Measurements from ENCODE around the gene PHLDB3.
A peak's percentile ranks its signal among the peaks of the same experiment; 100 is the strongest.

PHLDB3 gene

GRCh38 chr19:43471091-43471490 lies 33.5 kb downstream of the PHLDB3 start:
- H3K4me3 ChIP-seq (ENCODE audit: low read depth, low read length) = no peak overlapping the region

DNA sequence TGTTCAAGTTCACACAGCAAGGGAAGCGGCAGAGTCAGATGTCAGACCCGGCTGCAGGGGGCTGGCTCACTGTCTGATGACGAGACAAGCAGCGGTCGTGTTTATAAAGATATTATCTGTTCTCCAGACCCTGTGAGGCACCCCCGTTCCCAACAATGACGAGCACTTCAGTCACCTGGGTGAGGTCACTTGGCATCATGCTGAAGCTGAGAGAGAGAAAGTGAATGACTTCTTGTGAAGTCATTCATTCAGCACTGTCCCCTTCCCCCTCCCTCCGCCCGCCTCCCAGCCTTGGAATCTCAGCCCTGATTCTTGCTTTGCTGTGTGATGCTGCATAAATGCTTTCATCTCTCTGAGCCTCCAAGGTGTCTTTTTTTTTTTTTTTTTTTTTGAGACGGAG lies 34.3 kb downstream of the PHLDB3 start:
- no peak overlapping the region for H3K4me3 ChIP-seq (ENCODE audit: low read depth, low read length)

GRCh38 chr19:43469160-43469480 lies 35.4 kb downstream of the PHLDB3 start:
- no peak overlapping the region for H3K4me3 ChIP-seq (ENCODE audit: low read depth, low read length)

DNA sequence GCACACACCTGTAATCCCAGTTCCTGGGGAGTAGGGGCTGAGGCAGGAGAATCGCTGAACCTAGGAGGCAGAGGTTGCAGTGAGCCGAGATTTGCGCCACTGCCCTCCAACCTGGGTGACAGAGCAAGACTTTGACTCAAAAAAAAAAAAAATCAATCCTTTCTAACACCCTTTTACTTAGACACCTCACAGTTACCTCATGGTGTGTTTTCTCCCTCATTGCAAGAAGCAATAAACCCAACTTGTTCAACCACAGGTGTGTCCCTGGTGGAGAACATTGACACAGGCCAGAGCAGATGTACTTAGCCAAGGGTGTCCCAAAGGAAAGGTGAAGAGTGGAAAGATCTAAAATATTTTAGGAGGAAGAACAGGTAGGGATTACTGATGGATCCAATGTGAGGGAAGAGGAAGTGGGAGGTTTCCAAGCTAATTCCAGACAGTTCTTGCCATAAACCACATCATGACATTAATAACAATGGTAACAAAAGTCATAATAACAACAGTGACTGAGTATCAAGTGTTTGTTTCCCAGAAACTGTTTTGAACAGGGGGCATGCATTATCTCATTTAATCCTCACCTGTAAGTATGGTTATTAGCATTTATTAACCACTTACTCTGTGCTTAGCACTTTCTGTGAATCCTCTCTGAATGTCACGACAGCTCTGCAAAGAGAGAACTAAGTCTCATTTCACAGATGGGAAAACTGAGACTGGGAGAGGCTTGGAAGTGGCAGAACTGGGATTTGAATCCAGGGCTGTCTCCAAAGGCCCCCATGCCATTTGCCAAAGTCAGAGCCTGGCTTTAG lies 36.0 kb downstream of the PHLDB3 start:
- H3K4me3 ChIP-seq (ENCODE audit: low read depth, low read length) = no peak overlapping the region

GRCh38 chr19:43467730-43468129 lies 36.8 kb downstream of the PHLDB3 start:
- H3K4me3 ChIP-seq (ENCODE audit: low read depth, low read length) = no peak overlapping the region

DNA sequence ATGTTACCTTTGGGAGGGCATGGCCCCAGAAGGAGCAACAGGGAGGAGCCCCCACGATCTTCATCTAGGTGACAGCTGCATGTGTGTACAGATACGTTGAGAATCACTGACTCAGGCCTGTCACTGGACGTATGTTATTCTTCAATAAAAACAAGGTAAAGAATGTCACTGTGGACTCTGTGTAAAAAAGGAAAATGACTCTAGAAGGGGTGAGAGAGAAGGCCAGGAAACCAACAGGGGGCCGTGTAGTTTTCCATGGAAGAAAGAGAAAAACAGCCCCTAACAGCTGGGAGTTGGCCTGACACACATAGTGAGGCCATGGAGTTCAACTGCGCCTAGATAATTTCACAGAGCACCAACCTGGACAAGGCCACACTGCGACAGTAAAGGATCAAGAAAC lies 37.3 kb downstream of the PHLDB3 start:
- H3K4me3 ChIP-seq (ENCODE audit: low read depth, low read length) = no peak overlapping the region

DNA sequence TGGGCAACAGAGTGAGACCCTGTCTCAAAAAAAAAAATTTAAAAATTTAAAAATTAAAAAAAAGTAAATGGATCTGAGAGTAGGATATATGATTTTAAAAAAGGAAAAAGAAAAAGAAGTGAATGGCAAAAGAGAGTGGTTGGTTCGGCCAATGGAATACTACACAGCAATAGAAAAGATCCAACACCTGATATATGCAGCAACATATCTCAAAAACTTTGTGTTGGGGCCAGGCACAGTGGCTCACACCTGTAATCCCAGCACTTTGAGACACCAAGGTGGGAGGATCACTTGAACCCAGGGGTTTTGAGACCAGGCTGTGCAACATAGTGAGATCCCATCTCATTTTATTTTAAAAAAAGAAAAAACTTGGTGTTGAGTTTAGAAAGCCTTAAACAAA lies 37.8 kb downstream of the PHLDB3 start:
- no peak overlapping the region for H3K4me3 ChIP-seq (ENCODE audit: low read depth, low read length)

GRCh38 chr19:43465468-43466120 lies 39.0 kb downstream of the PHLDB3 start, which contains the start of gene LYPD3:
Gene LYPD3 (minus strand): TSS chr19:43465608. CDS start chr19:43465571, 37 bp downstream.
- H3K4me3 ChIP-seq (ENCODE audit: low read depth, low read length) = peak within 1 kb of the TSS; percentile 67

DNA sequence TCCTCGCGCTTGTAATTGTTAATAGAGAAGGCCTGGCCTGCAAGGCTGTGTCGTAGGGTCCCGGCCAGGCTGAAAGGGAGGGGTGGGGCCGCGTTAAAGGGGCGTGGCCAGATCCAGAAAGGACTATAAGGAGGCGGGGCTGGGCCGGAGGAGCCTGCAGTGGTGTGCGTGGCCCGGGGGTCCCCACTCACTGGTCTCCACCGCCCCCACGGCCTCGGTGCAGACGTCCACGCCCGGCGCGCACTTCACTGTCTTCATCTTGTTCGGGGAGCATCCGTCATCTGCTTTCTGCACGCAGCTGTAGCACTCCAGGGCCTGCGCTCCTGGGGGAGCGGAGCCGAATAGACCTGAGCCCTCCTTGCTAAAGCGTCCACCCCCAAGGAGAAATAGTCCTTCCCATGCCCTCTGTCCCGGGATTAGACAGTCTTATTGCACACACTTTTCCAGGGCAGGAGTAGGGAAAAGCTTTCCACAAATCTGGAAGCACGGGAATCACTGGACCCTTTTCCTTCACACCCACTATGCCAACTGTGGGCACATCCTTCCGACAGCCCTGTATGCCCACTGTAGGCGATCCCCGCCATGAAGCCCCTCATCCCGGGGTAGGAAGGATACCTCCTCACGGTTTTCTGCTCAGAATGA lies 40.3 kb downstream of the PHLDB3 start:
- peak overlapping the region; percentile 67 for H3K4me3 ChIP-seq (ENCODE audit: low read depth, low read length)

- peak overlapping the region; percentile 67 for H3K4me3 ChIP-seq (ENCODE audit: low read depth, low read length)
These were observed 41.0 kb downstream of the PHLDB3 start for GRCh38 chr19:43463381-43464133.

GRCh38 chr19:43462785-43463380 lies 41.7 kb downstream of the PHLDB3 start:
- H3K4me3 ChIP-seq (ENCODE audit: low read depth, low read length) = peak overlapping the region; percentile 65

- peak overlapping the region; percentile 65 for H3K4me3 ChIP-seq (ENCODE audit: low read depth, low read length)
These were observed 42.2 kb downstream of the PHLDB3 start for GRCh38 chr19:43462383-43462782.

GRCh38 chr19:43461303-43461702 lies 43.2 kb downstream of the PHLDB3 start:
- H3K4me3 ChIP-seq (ENCODE audit: low read depth, low read length) = no peak overlapping the region

GRCh38 chr19:43460362-43461016 lies 44.1 kb downstream of the PHLDB3 start:
- no peak overlapping the region for H3K4me3 ChIP-seq (ENCODE audit: low read depth, low read length)

DNA sequence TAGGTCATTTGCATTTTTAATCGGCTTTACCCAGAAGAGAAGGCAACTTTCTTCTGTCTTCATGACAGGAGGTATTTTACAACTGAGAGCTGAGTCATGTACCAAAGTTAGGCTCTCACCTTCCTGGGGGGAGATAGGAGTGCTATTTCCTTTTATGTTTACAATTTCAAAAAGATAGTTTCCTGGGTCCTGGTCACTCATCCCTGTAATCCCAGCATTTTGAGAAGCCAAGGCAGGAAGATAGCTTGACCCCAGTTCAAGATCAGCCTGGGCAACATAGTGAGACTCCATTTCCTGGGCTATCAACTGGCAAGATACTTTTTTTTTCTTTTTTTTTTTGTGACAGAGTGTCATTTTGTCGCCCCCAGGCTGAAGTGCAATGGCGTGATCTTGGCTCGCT lies 46.7 kb downstream of the PHLDB3 start:
- H3K4me3 ChIP-seq (ENCODE audit: low read depth, low read length) = no peak overlapping the region

- no peak overlapping the region for H3K4me3 ChIP-seq (ENCODE audit: low read depth, low read length)
These were observed 49.0 kb downstream of the PHLDB3 start for GRCh38 chr19:43455321-43456113.

DNA sequence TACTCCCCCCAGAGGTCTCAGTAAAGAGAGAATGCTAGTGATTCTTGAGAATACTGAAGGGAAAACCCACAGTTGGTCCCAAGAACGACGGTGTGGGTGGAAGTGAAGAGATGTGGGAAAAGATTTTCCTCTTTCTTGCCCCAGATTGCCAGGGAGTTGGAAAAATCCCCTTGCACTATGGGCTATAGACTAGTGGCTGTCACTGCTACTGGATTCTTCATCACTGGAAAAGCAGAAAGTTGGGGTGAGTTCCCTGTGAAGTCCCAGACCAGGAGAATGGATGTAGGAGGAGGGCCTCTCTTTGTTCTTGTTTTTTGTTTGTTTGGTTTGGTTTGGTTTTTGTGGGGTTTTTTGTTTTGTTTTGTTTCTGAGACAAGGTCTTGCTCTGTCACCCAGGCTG lies 50.5 kb downstream of the PHLDB3 start:
- H3K4me3 ChIP-seq (ENCODE audit: low read depth, low read length) = no peak overlapping the region

- no peak overlapping the region for H3K4me3 ChIP-seq (ENCODE audit: low read depth, low read length)
These were observed 52.0 kb downstream of the PHLDB3 start for GRCh38 chr19:43452582-43452981.

GRCh38 chr19:43450545-43450997 lies 54.0 kb downstream of the PHLDB3 start:
- no peak overlapping the region for H3K4me3 ChIP-seq (ENCODE audit: low read depth, low read length)

Data from iPS-11a (cell line).